Thoracic aorta (tissue), 2 donors: ENCODE data around the gene SOX6. TPM values are rescaled to one million over a fixed set of nuclear protein-coding genes. Genes with fewer than 3 reads are reported as not detected.

Experiments
- ATAC-seq: fragments of 150-250 bp; one replicate; pipeline ENCODE4 v1.8.0; 2017; ENCODE audit warnings: low read depth; ENCODE audit not compliant: insufficient number of reproducible peaks, low FRiP score
- DNase-seq: peaks from one replicate; pipeline ENCODE4 v3.0.0-alpha.2; 2020; ENCODE audit warnings: low spot score
- H3K27ac ChIP-seq, 2 donors: fragments of 200-600 bp; sonication (generic); 1 replicate in 1 of 2; 2 replicates in 1 of 2; pipeline ENCODE4 v1.5.1; 2016; ENCODE audit warnings: mild to moderate bottlenecking in 2 of 2, moderate library complexity in 2 of 2
- H3K27me3 ChIP-seq: fragments of 200-600 bp; sonication (generic); replicated peaks from 2 replicates; pipeline ENCODE4 v1.6.0; 2016; ENCODE audit warnings: mild to moderate bottlenecking; ENCODE audit not compliant: insufficient read depth
- H3K36me3 ChIP-seq: fragments of 200-600 bp; sonication (generic); one replicate; pipeline ENCODE4 v1.5.1; 2016
- H3K4me1 ChIP-seq, 2 donors: fragments of 200-600 bp; sonication (generic); 1 replicate in 1 of 2; 2 replicates in 1 of 2; pipeline versions ENCODE4 v1.5.1 to v1.6.0; 2016; ENCODE audit warnings: low read depth in 2 of 2, mild to moderate bottlenecking in 1 of 2; ENCODE audit not compliant: control insufficient read depth in 1 of 2
- H3K4me3 ChIP-seq: fragments of 200-600 bp; sonication (generic); 2 replicates; pipeline ENCODE4 v1.5.1; 2016; ENCODE audit warnings: mild to moderate bottlenecking
- H3K9me3 ChIP-seq: fragments of 200-600 bp; sonication (generic); 2 replicates; pipeline ENCODE4 v1.5.1; 2016
- CTCF ChIP-seq: fragments of 200-600 bp; sonication (generic); IDR thresholded peaks from one replicate; pipeline ENCODE4 v1.5.1; 2019; ENCODE audit warnings: antibody characterized with exemption
- total RNA-seq, 2 donors: library from RNA; depleted of rRNA; stranded (reverse); fragments of >200 nt; gene quantifications; one replicate each; pipeline versions ENCODE4 v1.1.0 to v1.2.3, GENCODE V29; 2016

SOX6 gene
- total RNA-seq, 2 donors from 2014 or later, result 0.27 to 0.56 TPM

DNA sequence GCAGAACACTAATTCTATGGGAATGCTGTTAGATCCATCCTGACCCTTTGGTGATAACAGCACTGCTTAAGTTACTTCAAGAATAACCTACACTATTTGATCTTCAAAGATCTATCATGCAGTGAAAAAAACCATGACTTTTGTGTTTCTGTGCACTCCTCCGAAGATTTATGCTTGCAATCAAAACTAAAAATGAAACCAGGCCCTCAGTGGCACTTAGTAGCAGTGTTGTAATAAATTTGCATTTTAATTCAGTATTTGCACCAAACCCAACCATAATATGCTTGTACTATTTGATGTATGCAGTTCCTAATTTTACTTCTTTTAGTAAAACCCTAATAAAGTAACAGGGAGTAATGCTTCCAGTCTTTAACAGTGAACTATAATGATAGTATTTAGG is 130.7 kb downstream of the SOX6 start:
- Histone ChIP-seq H3K36me3 (no peaks in the 10 kb centered on the region), H3K4me3 (no peak overlapping the region), H3K27me3 (no peaks in the 10 kb centered on the region), H3K27ac (no peak overlapping the region), H3K4me1 (no peaks in the 10 kb centered on the region), H3K9me3 (no peaks in the 10 kb centered on the region)
- no peak for DNase-seq
- no peak for TF ChIP-seq CTCF
- ATAC-seq, result no peak

DNA sequence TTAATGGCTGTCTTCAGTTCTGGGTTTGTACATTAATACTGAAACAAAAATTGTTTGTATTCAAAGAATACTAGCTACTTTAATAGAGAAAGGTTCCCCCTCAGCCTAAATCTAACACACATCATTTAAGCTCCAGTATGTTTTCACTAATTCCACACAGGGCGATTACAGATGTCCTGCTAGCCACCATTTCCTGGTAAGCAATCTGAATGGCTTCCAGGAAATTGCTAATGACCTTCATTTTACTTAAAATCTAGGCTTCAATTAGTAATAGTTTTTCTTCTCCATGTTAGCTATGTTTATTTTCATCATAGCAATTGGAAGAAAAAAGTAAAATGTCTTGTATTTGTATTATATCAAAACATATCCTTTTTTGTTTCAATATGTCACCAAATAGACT is 132.8 kb downstream of the SOX6 start:
- TF ChIP-seq CTCF, result no peak
- Histone ChIP-seq H3K9me3 (no peaks in the 10 kb centered on the region), H3K36me3 (no peaks in the 10 kb centered on the region), H3K4me1 (no peaks in the 10 kb centered on the region), H3K27ac (no peak overlapping the region), H3K4me3 (no peak overlapping the region), H3K27me3 (no peaks in the 10 kb centered on the region)
- DNase-seq (no peak), ATAC-seq (no peak)

- H3K27me3 ChIP-seq, result no peaks in the 10 kb centered on the region
- no peaks in the 10 kb centered on the region for H3K4me1 ChIP-seq
- no peaks in the 10 kb centered on the region for H3K36me3 ChIP-seq
- ATAC-seq, result no peak
- TF ChIP-seq CTCF, result no peak
- H3K27ac ChIP-seq, result no peak overlapping the region
- H3K9me3 ChIP-seq, result no peaks in the 10 kb centered on the region
- H3K4me3 ChIP-seq, result no peak overlapping the region
- no peak for DNase-seq
Observed at GRCh38 chr11:16217631-16218030, 138.7 kb downstream of the SOX6 start.

DNA sequence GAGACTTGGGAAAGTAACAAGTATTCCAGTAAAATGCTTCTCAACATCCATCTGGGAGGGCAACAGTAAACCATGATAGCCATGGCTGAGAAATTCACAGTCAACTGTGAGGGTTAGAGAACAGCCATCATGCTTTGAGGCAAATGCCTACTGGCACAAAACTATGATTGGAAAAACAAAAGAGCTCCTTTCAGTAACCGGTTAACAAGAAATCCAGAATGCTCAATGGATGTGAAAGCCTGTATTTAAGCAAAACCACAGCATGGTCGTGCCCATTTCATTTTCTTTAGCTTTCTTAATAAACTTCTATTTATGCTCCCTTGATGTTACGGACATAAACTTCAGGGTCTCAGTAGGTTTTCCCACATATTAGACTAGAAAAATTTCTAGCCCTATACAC is 139.5 kb downstream of the SOX6 start:
- Histone ChIP-seq H3K9me3 (no peaks in the 10 kb centered on the region), H3K36me3 (no peaks in the 10 kb centered on the region), H3K27me3 (no peaks in the 10 kb centered on the region), H3K4me3 (no peak overlapping the region), H3K27ac (no peak overlapping the region), H3K4me1 (no peaks in the 10 kb centered on the region)
- DNase-seq (no peak), ATAC-seq (no peak)
- TF ChIP-seq CTCF, result no peak

GRCh38 chr11:16215352-16215751 is 141.0 kb downstream of the SOX6 start:
- Histone ChIP-seq H3K27me3 (no peaks in the 10 kb centered on the region), H3K36me3 (no peaks in the 10 kb centered on the region), H3K4me3 (no peak overlapping the region), H3K9me3 (no peaks in the 10 kb centered on the region), H3K27ac (no peak overlapping the region), H3K4me1 (no peaks in the 10 kb centered on the region)
- no peak for TF ChIP-seq CTCF
- DNase-seq (no peak), ATAC-seq (no peak)
